ENCODE results near the gene GUCY1A2. TPM values are rescaled to one million over a fixed set of nuclear protein-coding genes. Genes with fewer than 3 reads are reported as not detected.

The GUCY1A2 gene
- total and polyA plus RNA-seq, 2 donors (not counting 1 experiment from before 2014, with no cell fraction given) = not detected

- Histone ChIP-seq H3K27ac (ENCODE audit: low read length in 2 of 2) (no peak overlapping the region), H4K20me1 (ENCODE audit: control insufficient read depth, insufficient read depth, low read length, poor library complexity, severe bottlenecking) (no peaks in the 10 kb centered on the region), H3K4me2 (replicated peaks; ENCODE audit: low read depth, low read length, poor library complexity, severe bottlenecking) (no peak overlapping the region), H3K9me3 (ENCODE audit: control extremely low read depth in 1 of 3, control insufficient read depth in 2 of 3, insufficient read depth in 1 of 3, low read length in 2 of 3) (no peaks in the 10 kb centered on the region), H3K27me3 (replicated peaks in 1 of 4; ENCODE audit: control extremely low read depth in 1 of 4, control insufficient read depth in 3 of 4, insufficient read depth in 4 of 4, low read length in 3 of 4) (peaks cover 0 to 5% (median 0%) of the 10 kb centered on the region in 4 experiments), H3K79me2 (ENCODE audit: control insufficient read depth, insufficient read depth, low read length) (no peaks in the 10 kb centered on the region), H3K4me3 (ENCODE audit: control extremely low read depth in 1 of 5, extremely low read depth in 1 of 5, insufficient read depth in 1 of 5, low read depth in 2 of 5, low read length in 4 of 5) (no peak overlapping the region), H2AFZ (ENCODE audit: insufficient read depth, low read depth, low read length, poor library complexity, severe bottlenecking) (no peak overlapping the region), H3K36me3 (replicated peaks in 1 of 2; ENCODE audit: control extremely low read depth in 1 of 2, control insufficient read depth in 1 of 2, extremely low read depth in 1 of 2, insufficient read depth in 2 of 2, low read length in 1 of 2) (no peaks in the 10 kb centered on the region), H3K9ac (ENCODE audit: low read length) (no peak overlapping the region), H3K4me1 (ENCODE audit: control insufficient read depth in 2 of 2, insufficient read depth in 2 of 2, low read length in 2 of 2) (no peaks in the 10 kb centered on the region)
- H3K4me3 Mint-ChIP-seq = no peak overlapping the region
- no peak for ATAC-seq (ENCODE audit: low read depth)
- no peak overlapping the region for H3K27ac Mint-ChIP-seq
- POLR2A ChIA-PET = no interaction called here
- DNase-seq = no peak
- no CpG with 5 or more reads among the region's 1 CpG for WGBS (ENCODE audit: insufficient coverage)
- peaks cover 2% of the 10 kb centered on the region for H3K9me3 Mint-ChIP-seq (ENCODE audit: insufficient read depth)
- H3K27me3 Mint-ChIP-seq = no peaks in the 10 kb centered on the region
- intact Hi-C loops (cut with micrococcal nuclease) = no loop called here
- no peaks in the 10 kb centered on the region for H3K4me1 Mint-ChIP-seq
- TF ChIP-seq EZH2 (IDR thresholded peaks at IDR 0.05; ENCODE audit: borderline replicate concordance, insufficient read depth, low read depth, low read length, poor library complexity, severe bottlenecking) = no peak
- TF ChIP-seq CTCF (IDR thresholded peaks at IDR 0.05) = no peak
- CTCF ChIA-PET = no interaction called here
Observed at GRCh38 chr11:107009190-107009589, 9.1 kb downstream of the GUCY1A2 start.

DNA sequence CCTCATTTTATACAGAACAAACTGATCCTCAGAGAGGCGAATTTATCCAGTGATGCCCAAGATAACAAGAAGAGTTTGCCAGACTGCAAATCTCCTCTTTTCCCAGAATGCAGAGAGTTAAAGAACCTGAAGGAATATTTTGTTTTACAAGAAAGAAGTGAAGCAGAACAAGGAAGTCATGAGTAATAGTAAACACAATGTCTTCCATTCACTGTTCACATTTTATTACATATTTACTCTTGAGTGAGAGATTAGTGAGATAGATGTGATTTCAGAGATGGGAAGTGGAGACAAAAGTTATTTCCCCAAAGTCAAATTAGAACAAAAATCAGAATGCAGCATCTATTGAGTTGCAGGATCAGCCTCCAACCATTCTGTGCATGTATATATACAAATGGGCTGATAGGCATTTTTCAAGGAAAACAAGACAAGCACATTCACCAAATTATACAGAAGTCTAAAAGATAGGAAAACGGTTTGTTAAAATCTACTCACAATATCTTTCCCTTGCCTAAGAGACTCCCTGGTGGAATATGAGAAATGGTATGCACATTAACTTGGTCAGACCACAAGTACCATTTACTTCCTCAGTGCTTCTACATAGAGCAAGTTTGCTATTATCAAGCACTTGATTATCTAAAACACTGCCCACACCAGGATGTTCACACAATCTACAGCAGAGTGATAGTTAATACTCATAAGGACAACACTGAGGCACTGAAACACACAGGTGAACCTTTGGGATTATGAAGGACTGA lies 12.0 kb downstream of the GUCY1A2 start:
- DNase-seq (no peak), ATAC-seq (ENCODE audit: low read depth) (no peak)
- Histone ChIP-seq H3K27ac (ENCODE audit: low read length in 2 of 2) (no peak overlapping the region), H3K4me3 (ENCODE audit: control extremely low read depth in 1 of 5, extremely low read depth in 1 of 5, insufficient read depth in 1 of 5, low read depth in 2 of 5, low read length in 4 of 5) (no peak overlapping the region), H3K4me1 (ENCODE audit: control insufficient read depth in 2 of 2, insufficient read depth in 2 of 2, low read length in 2 of 2) (no peaks in the 10 kb centered on the region), H2AFZ (ENCODE audit: insufficient read depth, low read depth, low read length, poor library complexity, severe bottlenecking) (no peak overlapping the region), H3K36me3 (replicated peaks in 1 of 2; ENCODE audit: control extremely low read depth in 1 of 2, control insufficient read depth in 1 of 2, extremely low read depth in 1 of 2, insufficient read depth in 2 of 2, low read length in 1 of 2) (no peaks in the 10 kb centered on the region), H3K4me2 (replicated peaks; ENCODE audit: low read depth, low read length, poor library complexity, severe bottlenecking) (no peak overlapping the region), H3K79me2 (ENCODE audit: control insufficient read depth, insufficient read depth, low read length) (no peaks in the 10 kb centered on the region), H3K27me3 (replicated peaks in 1 of 4; ENCODE audit: control extremely low read depth in 1 of 4, control insufficient read depth in 3 of 4, insufficient read depth in 4 of 4, low read length in 3 of 4) (peaks cover 0 to 5% (median 0%) of the 10 kb centered on the region in 4 experiments), H3K9ac (ENCODE audit: low read length) (no peak overlapping the region), H3K9me3 (ENCODE audit: control extremely low read depth in 1 of 3, control insufficient read depth in 2 of 3, insufficient read depth in 1 of 3, low read length in 2 of 3) (no peaks in the 10 kb centered on the region), H4K20me1 (ENCODE audit: control insufficient read depth, insufficient read depth, low read length, poor library complexity, severe bottlenecking) (no peaks in the 10 kb centered on the region)
- no peak overlapping the region for H3K4me3 Mint-ChIP-seq
- H3K9me3 Mint-ChIP-seq (ENCODE audit: insufficient read depth) = peaks cover 2% of the 10 kb centered on the region
- WGBS (ENCODE audit: insufficient coverage) = no CpG with 5 or more reads among the region's 2 CpGs
- intact Hi-C loops (cut with micrococcal nuclease) = no loop called here
- H3K27ac Mint-ChIP-seq = no peak overlapping the region
- no peak for TF ChIP-seq CTCF (IDR thresholded peaks at IDR 0.05)
- ChIA-PET POLR2A (no interaction called here), CTCF (no interaction called here)
- no peaks in the 10 kb centered on the region for H3K27me3 Mint-ChIP-seq
- H3K4me1 Mint-ChIP-seq = no peaks in the 10 kb centered on the region

All from B cell (primary cell).